Testis (tissue), 2 donors: Measurements from ENCODE around the gene PCBP3.

Source experiments
- POLR2A ChIP-seq: fragments of 450-650 bp; IDR thresholded peaks from one replicate; pipeline ENCODE4 v1.6.1; 2017; ENCODE audit warnings: antibody characterized with exemption, mild to moderate bottlenecking, moderate library complexity
- TF ChIP-seq, protein P1 (sequence below), 3 experiments: fragments of 450-650 bp in 2 of 3; fragments of 200-600 bp in 1 of 3; sonication (generic) in 1 of 3; IDR thresholded peaks; one replicate each; pipeline ENCODE4 v1.5.1; 2016 to 2019; ENCODE audit warnings: antibody characterized with exemption in 3 of 3, mild to moderate bottlenecking in 2 of 3, moderate library complexity in 1 of 3

DNA sequence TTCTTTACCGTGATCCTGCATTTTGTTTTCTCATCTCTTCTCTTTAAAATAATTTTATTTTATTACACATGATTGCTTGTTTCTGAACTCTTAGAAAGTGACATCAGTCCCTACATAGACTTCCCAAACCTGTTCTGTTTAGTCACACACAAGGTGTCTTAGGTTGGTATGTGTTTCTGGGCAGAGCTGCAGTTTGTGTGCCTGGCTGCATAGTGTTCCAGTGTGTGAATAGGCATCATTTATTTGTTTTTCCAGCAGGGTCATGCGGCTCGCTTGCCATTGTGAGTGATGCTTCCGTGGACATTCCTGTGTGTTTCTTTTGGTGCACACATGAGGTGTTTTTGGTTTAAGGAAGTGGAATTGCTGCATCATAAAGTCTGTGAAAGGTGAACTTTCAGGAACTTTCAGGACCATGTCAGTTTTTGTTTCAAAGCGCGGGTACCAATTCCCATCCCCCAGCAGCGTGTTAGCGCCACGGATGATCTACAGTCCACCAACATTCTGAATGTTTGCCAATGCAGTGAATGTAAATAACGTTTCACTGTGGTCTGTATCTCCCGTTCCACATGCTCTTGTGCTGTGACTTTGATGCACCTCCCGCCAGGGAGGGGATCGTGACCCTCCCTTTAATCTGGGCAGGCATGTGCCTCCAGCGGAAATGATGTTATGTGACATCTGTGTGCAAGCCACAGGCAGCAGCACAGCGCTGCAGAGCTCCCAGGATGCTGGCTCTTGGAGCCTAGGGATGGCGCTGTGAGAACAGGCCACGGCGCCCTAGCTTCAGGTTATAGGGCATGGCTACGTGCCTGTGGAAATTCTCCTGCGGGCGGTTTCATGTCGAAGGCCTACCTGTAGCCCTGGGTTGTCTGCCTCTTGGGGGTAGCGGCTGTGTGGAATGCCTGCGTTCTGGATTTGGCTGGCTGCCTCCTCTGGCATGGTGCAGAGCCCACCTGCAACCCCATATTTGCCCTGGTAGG is 193.5 kb downstream of the PCBP3 start:
- TF ChIP-seq, protein P1, sequence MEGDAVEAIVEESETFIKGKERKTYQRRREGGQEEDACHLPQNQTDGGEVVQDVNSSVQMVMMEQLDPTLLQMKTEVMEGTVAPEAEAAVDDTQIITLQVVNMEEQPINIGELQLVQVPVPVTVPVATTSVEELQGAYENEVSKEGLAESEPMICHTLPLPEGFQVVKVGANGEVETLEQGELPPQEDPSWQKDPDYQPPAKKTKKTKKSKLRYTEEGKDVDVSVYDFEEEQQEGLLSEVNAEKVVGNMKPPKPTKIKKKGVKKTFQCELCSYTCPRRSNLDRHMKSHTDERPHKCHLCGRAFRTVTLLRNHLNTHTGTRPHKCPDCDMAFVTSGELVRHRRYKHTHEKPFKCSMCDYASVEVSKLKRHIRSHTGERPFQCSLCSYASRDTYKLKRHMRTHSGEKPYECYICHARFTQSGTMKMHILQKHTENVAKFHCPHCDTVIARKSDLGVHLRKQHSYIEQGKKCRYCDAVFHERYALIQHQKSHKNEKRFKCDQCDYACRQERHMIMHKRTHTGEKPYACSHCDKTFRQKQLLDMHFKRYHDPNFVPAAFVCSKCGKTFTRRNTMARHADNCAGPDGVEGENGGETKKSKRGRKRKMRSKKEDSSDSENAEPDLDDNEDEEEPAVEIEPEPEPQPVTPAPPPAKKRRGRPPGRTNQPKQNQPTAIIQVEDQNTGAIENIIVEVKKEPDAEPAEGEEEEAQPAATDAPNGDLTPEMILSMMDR (IDR thresholded peaks at IDR 0.05), result no peak
- no peak for TF ChIP-seq POLR2A
